K562 (cell line): ENCODE measurements around the gene GNAZ. TPM values are rescaled to one million over a fixed set of nuclear protein-coding genes. Genes with fewer than 3 reads are reported as not detected.

ENCODE experiments used
- ATAC-seq: fragments of 200-7000 bp; cut with Tn5 transposase; 3 replicates; pipeline ENCODE4 v1.9.1; 2020; ENCODE audit warnings: moderate library complexity
- BruUV-seq: library from RNA; stranded (reverse); fragments of 400-500 nt; replicated peaks from 2 replicates; lab custom pipeline; 2021; lab: Mats Ljungman, UMichigan
- CTCF ChIA-PET: fragments of 300-600 bp; formaldehyde crosslinking; extraction: SDS; loops from one replicate; lab custom pipeline; 2021; ENCODE audit warnings: low intra/inter-chr PET ratio; lab: Yijun Ruan, JAX
- POLR2A ChIA-PET: fragments of 300-600, 350-650 bp; sonication (Branson Sonifier 250); formaldehyde crosslinking; extraction: SDS; loops from one replicate; lab custom pipeline; 2021; ENCODE audit warnings: antibody characterized with exemption, inconsistent platforms; lab: Yijun Ruan, JAX
- DNase-seq, 4 experiments: peaks; one replicate each; pipeline versions ENCODE4 v3.0.0 to v3.0.0-alpha.2; 2011 to 2018; ENCODE audit warnings: low spot score in 3 of 4, mixed read lengths in 3 of 4; ENCODE audit errors: extremely low read depth in 1 of 4
- FAIRE-seq: peaks from 2 replicates; lab custom pipeline; 2011; peaks lifted over from hg19 to GRCh38; lab: Jason Lieb, UNC
- H2AFZ ChIP-seq: 2 replicates; pipeline ENCODE4 v1.6.0; 2011; ENCODE audit warnings: low read depth, low read length, control low read depth, inconsistent platforms
- H3K27ac ChIP-seq: fragments of 200-600 bp; 3 replicates; pipeline ENCODE4 v1.8.0; 2011; ENCODE audit warnings: low read depth, mild to moderate bottlenecking, control low read depth, inconsistent platforms, low read length, moderate library complexity, mixed read lengths; ENCODE audit errors: extremely low read depth
- H3K27me3 ChIP-seq, 2 experiments: fragments of 300-600 bp in 1 of 2; 2 replicates in 1 of 2; 3 replicates in 1 of 2; pipeline versions ENCODE4 v1.6.0 to v1.8.0; 2011; ENCODE audit warnings: inconsistent platforms in 2 of 2, low read length in 2 of 2, mild to moderate bottlenecking in 1 of 2, mixed read lengths in 1 of 2, moderate library complexity in 1 of 2; ENCODE audit not compliant: control insufficient read depth in 2 of 2, insufficient read depth in 2 of 2
- H3K36me3 ChIP-seq: fragments of 300-600 bp; 3 replicates; pipeline ENCODE4 v1.8.0; 2011; ENCODE audit warnings: mild to moderate bottlenecking, low read length, inconsistent platforms; ENCODE audit not compliant: control insufficient read depth, insufficient read depth
- H3K4me1 ChIP-seq, 2 experiments: fragments of 200-600 bp in 1 of 2; replicated peaks in 1 of 2; 2 replicates in 1 of 2; 3 replicates in 1 of 2; pipeline versions ENCODE4 v1.5.1 to v1.8.0; 2011; ENCODE audit warnings: inconsistent platforms in 2 of 2, low read length in 2 of 2, mild to moderate bottlenecking in 1 of 2, mixed read lengths in 1 of 2, moderate library complexity in 1 of 2; ENCODE audit not compliant: control insufficient read depth in 2 of 2, insufficient read depth in 2 of 2
- H3K4me2 ChIP-seq: 2 replicates; pipeline ENCODE4 v1.6.1; 2011; ENCODE audit warnings: low read length, control low read depth, inconsistent platforms, mixed read lengths; ENCODE audit not compliant: insufficient read depth
- H3K4me3 ChIP-seq: fragments of 200-600 bp; sonication (generic), shearing (Covaris generic); 2 replicates; pipeline ENCODE4 v1.5.1; 2016; ENCODE audit warnings: control low read depth, inconsistent platforms
- H3K79me2 ChIP-seq: fragments of 200-600 bp; 3 replicates; pipeline ENCODE4 v1.8.0; 2011; ENCODE audit warnings: low read length, inconsistent platforms; ENCODE audit not compliant: control insufficient read depth, insufficient read depth
- H3K9ac ChIP-seq, 2 experiments: 2 replicates each; pipeline versions ENCODE4 v1.6.0 to v1.6.1; 2011; ENCODE audit warnings: low read depth in 2 of 2, low read length in 2 of 2, control low read depth in 1 of 2, inconsistent platforms in 1 of 2, mild to moderate bottlenecking in 1 of 2, mixed read lengths in 1 of 2; ENCODE audit not compliant: insufficient read depth in 1 of 2
- H3K9me1 ChIP-seq: one replicate; pipeline ENCODE4 v1.6.0; 2011; ENCODE audit warnings: inconsistent platforms, mild to moderate bottlenecking, low read length, moderate library complexity; ENCODE audit not compliant: control insufficient read depth, insufficient read depth
- H3K9me3 ChIP-seq: replicated peaks from 2 replicates; pipeline ENCODE4 v1.5.1; 2011; ENCODE audit warnings: low read depth, low read length, inconsistent platforms; ENCODE audit not compliant: control insufficient read depth, insufficient read depth
- H4K20me1 ChIP-seq: replicated peaks from 2 replicates; pipeline ENCODE4 v1.6.1; 2011; ENCODE audit warnings: low read length, inconsistent platforms, mixed read lengths; ENCODE audit not compliant: control insufficient read depth, insufficient read depth
- E2F1 ChIP-seq: sonication (generic); formaldehyde crosslinking; IDR thresholded peaks from 2 replicates; pipeline ENCODE4 v1.8.1; 2023; ENCODE audit warnings: mild to moderate bottlenecking, missing genetic modification reagents, moderate library complexity
- HMGN3 ChIP-seq: IDR thresholded peaks from 2 replicates; pipeline ENCODE4 v1.6.1; 2011; ENCODE audit warnings: borderline replicate concordance, low read depth, mild to moderate bottlenecking, mixed read lengths, low read length; ENCODE audit not compliant: insufficient read length; ENCODE audit errors: extremely low read depth
- HMGXB4 ChIP-seq: sonication (generic); formaldehyde crosslinking; IDR thresholded peaks from 2 replicates; pipeline ENCODE4 v1.8.1; 2023; ENCODE audit warnings: mild to moderate bottlenecking, missing genetic modification reagents
- MAZ ChIP-seq, 2 experiments: fragments of 450-650 bp in 1 of 2; sonication (generic) in 1 of 2; formaldehyde crosslinking; IDR thresholded peaks in 1 of 2; conservative IDR thresholded peaks in 1 of 2; 2 replicates each; pipeline versions ENCODE4 v1.4.0 to v1.5.0; 2020; ENCODE audit warnings: mild to moderate bottlenecking in 1 of 2, missing genetic modification reagents in 1 of 2
- RBM22 ChIP-seq: fragments of 200-400 bp; formaldehyde crosslinking; IDR thresholded peaks from 2 replicates; pipeline ENCODE4 v1.6.1; 2018; ENCODE audit warnings: low read length, low read depth; ENCODE audit not compliant: poor library complexity, severe bottlenecking
- SMARCB1 ChIP-seq: IDR thresholded peaks from 2 replicates; pipeline ENCODE4 v1.6.1; 2011; ENCODE audit warnings: improper control_type of control experiment, low read depth; ENCODE audit not compliant: insufficient read length
- TRIM24 ChIP-seq, 2 experiments: fragments of 450-650 bp; IDR thresholded peaks; 2 replicates each; pipeline ENCODE4 v1.6.1; 2016
- ZNF408 ChIP-seq: fragments of 250-450 bp; sonication (Bioruptor Pico); IDR thresholded peaks from 2 replicates; pipeline ENCODE4 v1.4.0; 2020; ENCODE audit warnings: low read depth, mild to moderate bottlenecking, moderate library complexity
- ZNF695 ChIP-seq: fragments of 450-650 bp; formaldehyde crosslinking; IDR thresholded peaks from 2 replicates; pipeline ENCODE4 v1.4.0; 2020; ENCODE audit warnings: mild to moderate bottlenecking, moderate library complexity
- ZNF699 ChIP-seq: fragments of 250-450 bp; sonication (Bioruptor Pico); IDR thresholded peaks from 2 replicates; pipeline ENCODE4 v1.8.0; 2021; ENCODE audit warnings: mild to moderate bottlenecking, moderate library complexity; ENCODE audit not compliant: insufficient replicate concordance
- WGBS: fragments of 100-300 bp; shearing (Covaris generic); methylation state at CpG from one replicate; pipeline ENCODE4 v1.1.6; 2016; ENCODE audit warnings: low coverage, mixed read lengths; ENCODE audit not compliant: insufficient coverage; ENCODE audit errors: missing lambda C conversion rate; 5-methylcytosine and 5-hydroxymethylcytosine counted together
- in situ Hi-C: fragments of 300-500 bp; cut with MboI; formaldehyde crosslinking; loops from 4 replicates; pipeline ENCODE4 v1.15.0; 2018; ENCODE audit warnings: inconsistent platforms, mixed read lengths
- intact Hi-C: fragments of 100-400 bp; cut with micrococcal nuclease; formaldehyde crosslinking; loops from 2 replicates; pipeline ENCODE4 v1.14.2; 2022
- polyA plus RNA-seq, 8 experiments: library from polyadenylated mRNA; depleted of rRNA in 4 of 8; stranded (reverse) in 5 of 8; unstranded in 3 of 8; fragments of >200 nt; fragmentation: Nextera tagmentation in 2 of 8; fragmentation: Illumina TruSeq in 1 of 8; extraction: Ambion mirVana in 2 of 8; extraction: Trizol in 1 of 8; gene quantifications; 2 replicates each; pipeline versions ENCODE4 v1.2.1 to v1.2.3, GENCODE V29; 2011 to 2014; ENCODE audit warnings: inconsistent platforms in 1 of 8, missing spikeins in 1 of 8
- total RNA-seq, 7 experiments: library from RNA; depleted of rRNA in 6 of 7; stranded (reverse); fragments of >200 nt in 6 of 7; fragmentation: Illumina TruSeq in 2 of 7; extraction: Trizol in 2 of 7; gene quantifications; 2 replicates each; pipeline versions ENCODE4 v1.2.1 to v1.2.3, GENCODE V29; 2011 to 2021; ENCODE audit warnings: low replicate concordance in 1 of 7

The GNAZ gene
- total and polyA plus RNA-seq, 9 of the 15 experiments (the other 6 are each of a cell fraction or from before 2014, with no cell fraction given) = 0.04 to 0.22 (median 0.13) TPM; not detected in 3

DNA sequence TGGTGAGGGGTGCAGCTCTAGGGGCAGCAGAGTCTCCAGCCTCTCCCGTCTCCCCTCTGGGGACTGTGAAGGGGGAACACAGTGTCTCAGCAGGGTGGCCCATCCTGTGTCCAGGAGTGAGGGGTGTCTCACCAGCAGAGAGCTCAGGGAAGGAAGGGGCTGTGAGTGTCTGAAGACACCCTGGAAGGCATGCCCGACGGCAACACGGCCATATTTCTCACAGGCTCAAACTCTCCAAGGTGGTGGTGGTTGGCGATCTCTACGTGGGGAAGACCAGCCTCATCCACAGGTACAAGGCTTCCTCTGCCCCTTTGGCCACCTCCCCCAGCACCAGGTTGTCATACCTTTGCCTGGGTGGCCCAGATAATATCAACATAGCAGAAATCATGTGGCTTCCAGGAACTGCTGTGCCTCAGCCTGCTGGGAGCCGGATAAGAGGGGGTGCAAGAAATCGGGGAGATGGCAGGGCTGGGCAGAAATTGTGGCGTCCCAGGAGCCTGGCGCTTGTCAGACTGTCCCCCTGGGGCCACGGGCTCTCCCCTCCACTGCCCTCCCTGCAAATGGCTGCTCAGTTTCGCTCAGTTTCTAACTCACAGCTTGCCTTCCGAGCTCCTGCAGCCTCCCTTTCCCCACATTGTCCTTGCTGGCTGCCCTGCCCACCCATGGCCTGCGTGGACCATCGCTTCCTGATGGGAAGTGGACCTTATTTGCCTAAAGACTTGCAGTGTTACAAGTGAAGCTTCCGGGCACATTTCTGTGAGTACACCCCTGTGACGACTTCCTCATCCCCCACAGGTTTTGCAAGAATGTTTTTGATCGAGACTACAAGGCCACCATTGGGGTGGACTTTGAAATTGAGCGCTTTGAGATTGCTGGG is 82.2 kb downstream of the GNAZ start:
- peaks cover 4% of the 10 kb centered on the region for H3K9me1 ChIP-seq
- peak in 1 of 4 experiments; percentile 62 for DNase-seq
- peak; percentile 57; the same call in 1 of the 2 replicates for TF ChIP-seq E2F1
- no peak for TF ChIP-seq SMARCB1
- no peak for TF ChIP-seq ZNF695 (CRISPR knock-in tag)
- TF ChIP-seq HMGXB4 = 0 out of 2 replicates have a peak, but pooled peaks have one; percentile 73
- no peak for TF ChIP-seq HMGN3
- no peak for TF ChIP-seq ZNF699 (CRISPR knock-in tag)
- TF ChIP-seq ZNF408 (CRISPR knock-in tag) = no peak
- no peak for TF ChIP-seq MAZ (CRISPR knock-in tag; conservative IDR thresholded peaks at IDR 0.05 in 1 of 2, IDR thresholded peaks at IDR 0.05 in 1 of 2)
- no peak for TF ChIP-seq TRIM24 (IDR thresholded peaks at IDR 0.05)
- no peak for TF ChIP-seq RBM22
- peak overlapping the region; percentile 0; the same call in 1 of the 2 replicates for H2AFZ ChIP-seq
- no peak overlapping the region for H3K27ac ChIP-seq
- H3K79me2 ChIP-seq = no peaks in the 10 kb centered on the region
- peaks cover 4 to 33% of the 10 kb centered on the region in 2 experiments; a peak in 4 of 5 replicates for H3K4me1 ChIP-seq
- peaks cover 82% of the 10 kb centered on the region for H4K20me1 ChIP-seq
- intact Hi-C loops = no loop called here
- peaks cover 79 to 93% of the 10 kb centered on the region in 2 experiments for H3K27me3 ChIP-seq
- BruUV-seq = no TSS peak
- peak; percentile 2 for ATAC-seq
- 3% methylated on average over 19 of the region's 19 CpGs for WGBS
- no peak for FAIRE-seq
- in situ Hi-C loops = loop anchor here (25.0 kb wide), 1 partner anchor 435 kb away; the partner anchor contains the start of gene IGLL1
- CTCF ChIA-PET = interaction anchor here (1.1 kb wide), 1 partner anchor 193 kb away, joined by 3 read pairs; no protein-coding TSS in a partner anchor
- H3K4me2 ChIP-seq = no peak overlapping the region
- peak overlapping the region in 1 of 2 experiments; percentile 39; a peak in 2 of 4 replicates for H3K9ac ChIP-seq
- POLR2A ChIA-PET = interaction anchor here (0.8 to 86.5 kb wide), 7 partner anchors 8 to 129 kb away, joined by 3 to 3476 read pairs (median 15); partner anchors contain the start of genes BCR, RAB36 and RSPH14
- no peaks in the 10 kb centered on the region for H3K36me3 ChIP-seq
- H3K9me3 ChIP-seq = no peaks in the 10 kb centered on the region
- no peak overlapping the region for H3K4me3 ChIP-seq
